NT2/D1 (cell line): Measurements from ENCODE around the gene ZNF189.

Experiments used
- SUZ12 ChIP-seq: IDR thresholded peaks from 2 replicates; pipeline ENCODE4 v1.6.1; 2011; ENCODE audit not compliant: insufficient read length, insufficient read depth; ENCODE audit errors: extremely low read depth
- YY1 ChIP-seq: IDR thresholded peaks from 2 replicates; pipeline ENCODE4 v1.6.1; 2011; ENCODE audit not compliant: insufficient read length, insufficient read depth

DNA sequence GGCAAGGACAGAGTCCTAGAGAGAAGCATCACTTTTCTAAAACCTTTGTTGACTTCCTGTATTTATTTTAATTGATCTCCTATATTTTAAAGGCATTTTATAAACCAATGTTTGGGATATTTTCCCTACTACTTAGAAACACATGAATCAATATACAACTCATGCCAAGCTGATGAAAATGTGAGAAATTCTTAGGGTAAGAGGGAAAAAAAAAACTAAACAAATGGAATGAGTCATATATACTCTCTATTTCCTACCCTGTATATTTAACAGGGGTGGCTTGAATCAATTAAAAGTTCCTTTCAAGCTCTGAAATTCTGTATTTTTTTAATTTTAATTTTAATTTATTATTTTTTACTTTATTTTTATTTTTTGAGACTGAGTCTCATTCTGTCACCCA is 33.5 kb upstream of the ZNF189 start:
- TF ChIP-seq YY1 (no peak), SUZ12 (no peak)
